Keratinocyte (primary cell): ENCODE measurements around the gene HSD17B2. TPM values are rescaled to one million over a fixed set of nuclear protein-coding genes. Genes with fewer than 3 reads are reported as not detected.

Experiments used
- DNase-seq: peaks from one replicate; pipeline ENCODE4 v3.0.0-alpha.2; 2011; ENCODE audit warnings: low read depth, missing footprints, low spot score
- FAIRE-seq: peaks from 2 replicates; lab custom pipeline; 2011; peaks lifted over from hg19 to GRCh38; lab: Jason Lieb, UNC
- H2AFZ ChIP-seq: 2 replicates; pipeline ENCODE4 v1.6.0; 2012; ENCODE audit warnings: low read length, control low read depth, inconsistent platforms; ENCODE audit not compliant: control insufficient read depth
- H3K27ac ChIP-seq: 2 replicates; pipeline ENCODE4 v1.5.1; 2011; ENCODE audit warnings: low read length; ENCODE audit not compliant: control insufficient read depth, insufficient read depth
- H3K27me3 ChIP-seq: 3 replicates; pipeline ENCODE4 v1.6.0; 2011; ENCODE audit warnings: low read length; ENCODE audit not compliant: control insufficient read depth, insufficient read depth; ENCODE audit errors: extremely low read depth
- H3K36me3 ChIP-seq, 2 experiments: 2 replicates in 1 of 2; 3 replicates in 1 of 2; pipeline ENCODE4 v1.5.1; 2011; ENCODE audit warnings: low read length in 2 of 2, mild to moderate bottlenecking in 1 of 2; ENCODE audit not compliant: control insufficient read depth in 2 of 2, insufficient read depth in 2 of 2; ENCODE audit errors: extremely low read depth in 1 of 2
- H3K4me1 ChIP-seq: 3 replicates; pipeline ENCODE4 v1.5.1; 2011; ENCODE audit warnings: low read length; ENCODE audit not compliant: control insufficient read depth, insufficient read depth; ENCODE audit errors: extremely low read depth
- H3K4me2 ChIP-seq: 3 replicates; pipeline ENCODE4 v1.6.0; 2011; ENCODE audit warnings: low read depth, low read length; ENCODE audit not compliant: control insufficient read depth, insufficient read depth; ENCODE audit errors: extremely low read depth
- H3K4me3 ChIP-seq, 3 experiments: fragments of 200-600 bp in 1 of 3; sonication (generic) in 1 of 3; 2 replicates in 2 of 3; 3 replicates in 1 of 3; pipeline ENCODE4 v1.5.1; 2011 to 2016; ENCODE audit warnings: low read length in 3 of 3, mild to moderate bottlenecking in 3 of 3, control low read depth in 2 of 3, inconsistent platforms in 1 of 3, low read depth in 1 of 3, mixed read lengths in 1 of 3, mixed run types in 1 of 3, moderate library complexity in 1 of 3; ENCODE audit not compliant: control insufficient read depth in 2 of 3, insufficient read depth in 2 of 3; ENCODE audit errors: extremely low read depth in 1 of 3
- H3K79me2 ChIP-seq: 2 replicates; pipeline ENCODE4 v1.6.0; 2012; ENCODE audit warnings: low read length; ENCODE audit not compliant: control insufficient read depth, insufficient read depth
- H3K9ac ChIP-seq: 3 replicates; pipeline ENCODE4 v1.6.0; 2011; ENCODE audit warnings: low read length; ENCODE audit not compliant: control insufficient read depth, insufficient read depth; ENCODE audit errors: extremely low read depth
- H3K9me1 ChIP-seq: 3 replicates; pipeline ENCODE4 v1.6.0; 2011; ENCODE audit warnings: low read length; ENCODE audit not compliant: control insufficient read depth, insufficient read depth; ENCODE audit errors: extremely low read depth
- H3K9me3 ChIP-seq: 2 replicates; pipeline ENCODE4 v1.5.1; 2012; ENCODE audit warnings: low read depth, low read length; ENCODE audit not compliant: control insufficient read depth
- H4K20me1 ChIP-seq: 3 replicates; pipeline ENCODE4 v1.6.0; 2011; ENCODE audit warnings: low read length; ENCODE audit not compliant: control insufficient read depth, insufficient read depth; ENCODE audit errors: extremely low read depth
- CTCF ChIP-seq, 3 experiments: IDR thresholded peaks in 1 of 3; conservative IDR thresholded peaks in 1 of 3; optimal IDR thresholded peaks in 1 of 3; 2 replicates in 2 of 3; 3 replicates in 1 of 3; pipeline versions ENCODE3 to v1.5.1; 2011; ENCODE audit warnings: low read length in 3 of 3, mild to moderate bottlenecking in 3 of 3, moderate library complexity in 2 of 3, control low read depth in 1 of 3, inconsistent platforms in 1 of 3; ENCODE audit not compliant: insufficient read depth in 2 of 3; ENCODE audit errors: extremely low read depth in 1 of 3
- EZH2 ChIP-seq: IDR thresholded peaks from one replicate; pipeline ENCODE4 v1.6.1; 2012; ENCODE audit warnings: inconsistent platforms, mild to moderate bottlenecking, low read length, moderate library complexity
- dilution Hi-C: fragments of 300-500 bp; cut with MboI; formaldehyde crosslinking; loops from one replicate; pipeline ENCODE4 v1.7.0; 2020; ENCODE audit warnings: low sequenced_read_pairs; ENCODE audit not compliant: extremely low pct_ligation_motif_present
- polyA plus RNA-seq, 5 experiments: library from polyadenylated mRNA; depleted of rRNA in 3 of 5; stranded (reverse) in 3 of 5; stranded (forward) in 1 of 5; unstranded in 1 of 5; fragments of >200 nt; gene quantifications; 1 replicate in 1 of 5; 2 replicates in 3 of 5; 3 replicates in 1 of 5; pipeline versions ENCODE4 v1.2.1 to v1.2.3, GENCODE V29; 2011 to 2012; ENCODE audit warnings: missing spikeins in 2 of 5, low read depth in 1 of 5, low replicate concordance in 1 of 5

Gene HSD17B2
- polyA plus RNA-seq, 1 donor (not counting 4 experiments of a cell fraction or from before 2014, with no cell fraction given) = 3.1 TPM

GRCh38 chr16:82092711-82093110 is 57.7 kb downstream of the HSD17B2 start:
- dilution Hi-C loops = no loop called here
- no peak for DNase-seq

GRCh38 chr16:82093666-82094300 is 58.7 kb downstream of the HSD17B2 start:
- H3K27me3 ChIP-seq = no peaks in the 10 kb centered on the region
- H3K4me1 ChIP-seq = peaks cover 39% of the 10 kb centered on the region
- no peaks in the 10 kb centered on the region for H3K36me3 ChIP-seq
- peak overlapping the region; percentile 64 for H3K27ac ChIP-seq
- peak; percentile 64 for FAIRE-seq
- no peaks in the 10 kb centered on the region for H3K9me1 ChIP-seq
- H3K4me2 ChIP-seq = peak overlapping the region; percentile 12
- no peaks in the 10 kb centered on the region for H3K9me3 ChIP-seq
- H2AFZ ChIP-seq = peak overlapping the region; percentile 42
- no peaks in the 10 kb centered on the region for H4K20me1 ChIP-seq
- H3K79me2 ChIP-seq = no peaks in the 10 kb centered on the region
- no peak for TF ChIP-seq EZH2
- TF ChIP-seq CTCF (optimal IDR thresholded peaks at IDR 0.05 in 1 of 3, IDR thresholded peaks at IDR 0.05 in 1 of 3, conservative IDR thresholded peaks at IDR 0.05 in 1 of 3; ENCODE audit: extremely low read depth in 1 of 3, insufficient read depth in 2 of 3, low read length in 3 of 3) = no peak
- dilution Hi-C loops = no loop called here
- no peak for DNase-seq
- no peak overlapping the region for H3K4me3 ChIP-seq
- H3K9ac ChIP-seq = no peak overlapping the region

More at GRCh38 chr16:82092711-82093110, 57.7 kb downstream of the HSD17B2 start:
- Histone ChIP-seq H3K4me1 (peaks cover 39% of the 10 kb centered on the region), H4K20me1 (no peaks in the 10 kb centered on the region), H3K9me1 (no peaks in the 10 kb centered on the region), H3K4me3 (no peak overlapping the region), H2AFZ (peak overlapping the region; percentile 38), H3K9me3 (no peaks in the 10 kb centered on the region), H3K27me3 (no peaks in the 10 kb centered on the region), H3K79me2 (no peaks in the 10 kb centered on the region), H3K36me3 (no peaks in the 10 kb centered on the region), H3K9ac (no peak overlapping the region), H3K27ac (peak overlapping the region; percentile 64), H3K4me2 (no peak overlapping the region)
- FAIRE-seq = peak; percentile 67
- no peak for TF ChIP-seq CTCF (optimal IDR thresholded peaks at IDR 0.05 in 1 of 3, IDR thresholded peaks at IDR 0.05 in 1 of 3, conservative IDR thresholded peaks at IDR 0.05 in 1 of 3; ENCODE audit: extremely low read depth in 1 of 3, insufficient read depth in 2 of 3, low read length in 3 of 3)
- TF ChIP-seq EZH2 = no peak
